ENCODE measurements around the gene APRT.

DNA sequence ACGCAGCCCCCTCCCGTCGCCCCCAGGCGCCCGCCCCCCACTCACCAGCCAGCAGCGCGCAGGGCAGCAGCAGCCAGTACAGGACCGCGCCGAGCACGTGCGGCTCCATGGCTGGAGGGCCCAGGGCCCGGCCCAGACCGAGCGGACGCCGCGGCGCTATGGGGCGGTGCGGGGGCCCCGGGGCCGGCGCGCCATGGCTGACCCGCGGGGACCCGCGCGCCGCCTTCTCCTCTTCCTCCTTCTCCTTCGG lies 26.9 kb downstream of the APRT start:
- TF ChIP-seq, protein P1, sequence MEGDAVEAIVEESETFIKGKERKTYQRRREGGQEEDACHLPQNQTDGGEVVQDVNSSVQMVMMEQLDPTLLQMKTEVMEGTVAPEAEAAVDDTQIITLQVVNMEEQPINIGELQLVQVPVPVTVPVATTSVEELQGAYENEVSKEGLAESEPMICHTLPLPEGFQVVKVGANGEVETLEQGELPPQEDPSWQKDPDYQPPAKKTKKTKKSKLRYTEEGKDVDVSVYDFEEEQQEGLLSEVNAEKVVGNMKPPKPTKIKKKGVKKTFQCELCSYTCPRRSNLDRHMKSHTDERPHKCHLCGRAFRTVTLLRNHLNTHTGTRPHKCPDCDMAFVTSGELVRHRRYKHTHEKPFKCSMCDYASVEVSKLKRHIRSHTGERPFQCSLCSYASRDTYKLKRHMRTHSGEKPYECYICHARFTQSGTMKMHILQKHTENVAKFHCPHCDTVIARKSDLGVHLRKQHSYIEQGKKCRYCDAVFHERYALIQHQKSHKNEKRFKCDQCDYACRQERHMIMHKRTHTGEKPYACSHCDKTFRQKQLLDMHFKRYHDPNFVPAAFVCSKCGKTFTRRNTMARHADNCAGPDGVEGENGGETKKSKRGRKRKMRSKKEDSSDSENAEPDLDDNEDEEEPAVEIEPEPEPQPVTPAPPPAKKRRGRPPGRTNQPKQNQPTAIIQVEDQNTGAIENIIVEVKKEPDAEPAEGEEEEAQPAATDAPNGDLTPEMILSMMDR (conservative IDR thresholded peaks at IDR 0.05; ENCODE audit: low read depth, low read length) = no peak
- no peak for TF ChIP-seq MXI1 (IDR thresholded peaks at IDR 0.05; ENCODE audit: borderline replicate concordance, low read depth, low read length)

Measured in IMR-90 (cell line).